Coronary artery (tissue), 2 donors: ENCODE measurements around the gene HSPB2.
A peak's percentile ranks its signal among the peaks of the same experiment; 100 is the strongest.

Experiments
- DNase-seq: peaks from one replicate; pipeline ENCODE4 v3.0.0-alpha.2; 2017; ENCODE audit warnings: low spot score
- H3K27ac ChIP-seq, 2 donors: fragments of 200-600 bp; sonication (generic); one replicate each; pipeline ENCODE4 v1.5.1; 2016 to 2019
- H3K4me3 ChIP-seq: fragments of 200-600 bp; sonication (generic); 2 replicates; pipeline ENCODE4 v1.5.1; 2016; ENCODE audit warnings: mild to moderate bottlenecking, moderate library complexity
- CTCF ChIP-seq: fragments of 200-600 bp; sonication (generic); IDR thresholded peaks from one replicate; pipeline ENCODE4 v1.5.1; 2019; ENCODE audit warnings: antibody characterized with exemption

The HSPB2 gene

GRCh38 chr11:111913997-111914396 is 1.5 kb downstream of the HSPB2 start:
- TF ChIP-seq CTCF: no peak
- DNase-seq: no peak
- Histone ChIP-seq H3K27ac (peak overlapping the region; percentile 95 to 97), H3K4me3 (peak overlapping the region; percentile 79)

GRCh38 chr11:111916768-111917167 is 4.2 kb downstream of the HSPB2 start:
- DNase-seq: no peak
- H3K27ac ChIP-seq: no peak overlapping the region
- no peak overlapping the region for H3K4me3 ChIP-seq
- no peak for TF ChIP-seq CTCF

- no peak overlapping the region for H3K27ac ChIP-seq
- H3K4me3 ChIP-seq: no peak overlapping the region
- no peak for DNase-seq
- no peak for TF ChIP-seq CTCF
Observed at GRCh38 chr11:111917312-111917711, 4.8 kb downstream of the HSPB2 start.

GRCh38 chr11:111917788-111918187 is 5.3 kb downstream of the HSPB2 start:
- DNase-seq: no peak
- Histone ChIP-seq H3K4me3 (no peak overlapping the region), H3K27ac (no peak overlapping the region)
- TF ChIP-seq CTCF: no peak

- no peak for DNase-seq
- TF ChIP-seq CTCF: no peak
- peak within 1 kb of the TSS in 1 of 2 donors; percentile 44 for H3K27ac ChIP-seq
Observed at GRCh38 chr11:111918390-111919256, 6.1 kb downstream of the HSPB2 start, which contains the start of gene C11orf52. Gene C11orf52 (plus strand): TSS chr11:111918913. CDS start chr11:111918973, 60 bp downstream.

GRCh38 chr11:111920908-111921307 is 8.4 kb downstream of the HSPB2 start:
- no peak overlapping the region for H3K4me3 ChIP-seq
- DNase-seq: no peak
- TF ChIP-seq CTCF: no peak
- peak overlapping the region in 1 of 2 donors; percentile 37 for H3K27ac ChIP-seq

More at GRCh38 chr11:111918390-111919256, 6.1 kb downstream of the HSPB2 start, which contains the start of gene C11orf52:
- H3K4me3 ChIP-seq: no peak within 1 kb of the TSS
